Heart left ventricle (tissue), 16 donors: ENCODE measurements around the gene DIP2C. TPM values are rescaled to one million over a fixed set of nuclear protein-coding genes. Genes with fewer than 3 reads are reported as not detected.
A peak's percentile ranks its signal among the peaks of the same experiment; 100 is the strongest.

Experiments
- ATAC-seq, 4 donors: fragments of 200-7000 bp; cut with Tn5 transposase; one replicate each; pipeline ENCODE4 v1.9.1; 2020 to 2022; ENCODE audit warnings: moderate library complexity in 4 of 4, mild to moderate bottlenecking in 3 of 4, moderate number of reproducible peaks in 1 of 4
- DNase-seq, 5 donors: peaks; one replicate each; pipeline ENCODE4 v3.0.0-alpha.2; 2020
- H3K27ac ChIP-seq, 12 donors: fragments of 200-600 bp; sonication (generic) in 4 of 12; one replicate each; pipeline versions ENCODE4 v1.5.0 to v1.8.0; 2016 to 2022; ENCODE audit warnings: mild to moderate bottlenecking in 2 of 12
- H3K27me3 ChIP-seq, 9 donors: fragments of 200-600 bp; sonication (generic) in 2 of 9; one replicate each; pipeline versions ENCODE4 v1.5.1 to v1.8.0; 2016 to 2022; ENCODE audit warnings: mild to moderate bottlenecking in 3 of 9
- H3K36me3 ChIP-seq, 9 donors: fragments of 200-600 bp; sonication (generic) in 2 of 9; one replicate each; pipeline versions ENCODE4 v1.5.0 to v1.8.0; 2018 to 2022; ENCODE audit warnings: mild to moderate bottlenecking in 2 of 9
- H3K4me1 ChIP-seq, 12 donors: fragments of 200-600 bp; sonication (generic) in 4 of 12; one replicate each; pipeline versions ENCODE4 v1.5.0 to v1.8.0; 2016 to 2022; ENCODE audit warnings: mild to moderate bottlenecking in 3 of 12
- H3K4me3 ChIP-seq, 12 donors: fragments of 200-600 bp; sonication (generic) in 4 of 12; one replicate each; pipeline versions ENCODE4 v1.5.0 to v1.8.0; 2017 to 2022; ENCODE audit warnings: mild to moderate bottlenecking in 9 of 12, moderate library complexity in 4 of 12
- H3K9me3 ChIP-seq, 12 donors: fragments of 200-600 bp; sonication (generic) in 4 of 12; one replicate each; pipeline versions ENCODE4 v1.5.0 to v1.8.0; 2016 to 2022; ENCODE audit warnings: mild to moderate bottlenecking in 1 of 12
- POLR2A ChIP-seq, 2 donors: fragments of 450-650 bp; IDR thresholded peaks; one replicate each; pipeline ENCODE4 v1.6.1; 2017; ENCODE audit warnings: antibody characterized with exemption in 2 of 2, mild to moderate bottlenecking in 2 of 2, moderate library complexity in 2 of 2
- WGBS, 4 donors: extraction: QIAGEN DNeasy Blood & Tissue Kit in 2 of 4; methylation state at CpG; one replicate each; pipeline versions ENCODE4 v1.1.5 to v1.1.7; 2013 to 2018; 5-methylcytosine and 5-hydroxymethylcytosine counted together
- intact Hi-C, 10 donors: fragments of 100-400 bp; cut with DNase I; formaldehyde crosslinking; loops; one replicate each; pipeline versions ENCODE4 v1.11.1 to v1.14.2; 2022
- polyA plus RNA-seq, 2 donors: library from polyadenylated mRNA; stranded (reverse); fragments of 200-250 nt; gene quantifications; one replicate each; pipeline ENCODE4 v1.2.3, GENCODE V29; 2013
- total RNA-seq, 9 donors: library from RNA; depleted of rRNA in 2 of 9; stranded (reverse); fragments of >200 nt in 2 of 9; fragmentation: NEBNext Ultra II Directional in 3 of 9; extraction: Animal tissue kit (Norgen Biotek cat#: 25700) in 3 of 9; gene quantifications; one replicate each; pipeline versions ENCODE4 v1.1.0 to v1.2.4, GENCODE V29; 2016 to 2023
- TF ChIP-seq, protein P1 (sequence below), 12 donors: fragments of 200-600 bp; sonication (generic) in 4 of 12; IDR thresholded peaks; one replicate each; pipeline versions ENCODE4 v1.5.0 to v1.8.0; 2018 to 2022; ENCODE audit warnings: antibody characterized with exemption in 12 of 12, mild to moderate bottlenecking in 5 of 12
- donor health status: ischemic (EF 13 %, LVEDD 7.1; RV severe dilation, severe dysfunction).
- donor health status: healthy with polysubstance abuse.
- donor health status: DM: no; HTN: yes; CAD: no.
- donor health status: DM: no; HTN: no; CAD: no.
- donor health status: ischemic (EF 25% LVEDD 6.9; RV normal size, moderate dysfunction).
- donor health status: ischemic (EF 25% LVEDD 5.7; RV mildly dilated, moderate dysfunction).
- donor health status: healthy.
- donor health status: DM: yes; HTN: yes; CAD: no.
- donor health status: ischemic (EF 35%, LVEDD 5.7; RV mildly dilated, moderate dysfunction).
- donor health status: nonischemic (EF 11% LVEDD 7.7; RV severe dilation, severe dysfunction).
- donor health status: DM: yes; HTN: yes; CAD: no.
- donor health status: PGD.
- donor health status: ischemic (EF 29% LVEDD 5.4; RV normal size, mild dysfunction).
- donor health status: nonischemic (EF 23%, LVEDD 6.1; RV moderate dilation, normal function).

The DIP2C gene
- total and polyA plus RNA-seq, 11 donors = 7.4 to 43.1 (median 28.5) TPM

DNA sequence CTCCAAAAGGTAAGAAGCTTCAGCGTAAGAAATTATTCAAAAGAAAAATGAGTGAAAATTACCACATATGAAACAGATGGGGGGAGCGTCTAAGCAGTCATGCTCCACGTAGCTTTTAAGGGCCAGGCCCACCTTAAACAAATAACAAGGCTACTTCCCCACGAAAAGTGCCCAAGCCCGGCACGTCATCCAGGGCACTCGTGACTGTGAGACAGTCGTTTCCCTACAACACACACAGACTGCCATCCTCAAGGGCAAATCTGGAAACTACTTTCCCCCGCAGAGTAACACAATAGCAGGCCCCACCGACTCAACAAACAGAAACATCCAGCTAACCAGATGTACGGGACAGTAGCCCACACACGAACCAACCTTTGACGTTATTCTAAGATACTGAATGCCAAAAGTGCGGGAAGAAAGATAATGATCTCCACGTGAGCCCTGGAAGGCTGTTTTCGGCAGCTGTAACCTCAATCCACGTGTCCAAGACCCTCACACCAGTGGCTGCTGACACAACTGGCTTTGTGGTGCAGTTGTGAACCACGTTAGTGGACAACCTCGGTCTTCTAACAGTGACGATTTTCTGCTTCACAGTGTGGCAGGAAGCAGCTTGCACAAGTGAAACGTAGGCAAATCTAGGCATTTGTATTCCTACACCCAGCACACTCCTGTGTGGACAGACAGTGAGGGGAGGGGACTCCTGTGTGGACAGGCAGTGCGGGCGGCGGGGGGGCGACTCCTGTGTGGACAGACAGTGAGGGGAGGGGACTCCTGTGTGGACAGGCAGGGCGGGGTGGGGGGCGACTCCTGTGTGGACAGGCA, 302.5 kb downstream of the DIP2C start:
- no peaks in the 10 kb centered on the region for H3K9me3 ChIP-seq
- 85 to 93% (median 88%) methylated on average over 24 to 27 of the region's 27 CpGs for WGBS, 4 donors
- intact Hi-C loops = loop anchor here in 1 of 10 donors (1.0 kb wide), 1 partner anchor 33 kb away; no protein-coding TSS in a partner anchor
- H3K4me1 ChIP-seq = peaks cover 0 to 5% (median 0%) of the 10 kb centered on the region in 12 donors
- peak in 3 of 4 donors; percentile 19 to 52 (median 43) for ATAC-seq
- H3K4me3 ChIP-seq = peak overlapping the region in 2 of 12 donors; percentile 6 to 12
- peak in 1 of 5 donors; percentile 40 for DNase-seq
- TF ChIP-seq, protein P1, sequence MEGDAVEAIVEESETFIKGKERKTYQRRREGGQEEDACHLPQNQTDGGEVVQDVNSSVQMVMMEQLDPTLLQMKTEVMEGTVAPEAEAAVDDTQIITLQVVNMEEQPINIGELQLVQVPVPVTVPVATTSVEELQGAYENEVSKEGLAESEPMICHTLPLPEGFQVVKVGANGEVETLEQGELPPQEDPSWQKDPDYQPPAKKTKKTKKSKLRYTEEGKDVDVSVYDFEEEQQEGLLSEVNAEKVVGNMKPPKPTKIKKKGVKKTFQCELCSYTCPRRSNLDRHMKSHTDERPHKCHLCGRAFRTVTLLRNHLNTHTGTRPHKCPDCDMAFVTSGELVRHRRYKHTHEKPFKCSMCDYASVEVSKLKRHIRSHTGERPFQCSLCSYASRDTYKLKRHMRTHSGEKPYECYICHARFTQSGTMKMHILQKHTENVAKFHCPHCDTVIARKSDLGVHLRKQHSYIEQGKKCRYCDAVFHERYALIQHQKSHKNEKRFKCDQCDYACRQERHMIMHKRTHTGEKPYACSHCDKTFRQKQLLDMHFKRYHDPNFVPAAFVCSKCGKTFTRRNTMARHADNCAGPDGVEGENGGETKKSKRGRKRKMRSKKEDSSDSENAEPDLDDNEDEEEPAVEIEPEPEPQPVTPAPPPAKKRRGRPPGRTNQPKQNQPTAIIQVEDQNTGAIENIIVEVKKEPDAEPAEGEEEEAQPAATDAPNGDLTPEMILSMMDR (IDR thresholded peaks at IDR 0.05) = no peak
- TF ChIP-seq POLR2A (IDR thresholded peaks at IDR 0.05) = no peak
- peak overlapping the region in 5 of 12 donors; percentile 7 to 50 (median 34) for H3K27ac ChIP-seq
- H3K27me3 ChIP-seq = no peaks in the 10 kb centered on the region
- peaks cover 0 to 80% (median 63%) of the 10 kb centered on the region in 9 donors for H3K36me3 ChIP-seq

DNA sequence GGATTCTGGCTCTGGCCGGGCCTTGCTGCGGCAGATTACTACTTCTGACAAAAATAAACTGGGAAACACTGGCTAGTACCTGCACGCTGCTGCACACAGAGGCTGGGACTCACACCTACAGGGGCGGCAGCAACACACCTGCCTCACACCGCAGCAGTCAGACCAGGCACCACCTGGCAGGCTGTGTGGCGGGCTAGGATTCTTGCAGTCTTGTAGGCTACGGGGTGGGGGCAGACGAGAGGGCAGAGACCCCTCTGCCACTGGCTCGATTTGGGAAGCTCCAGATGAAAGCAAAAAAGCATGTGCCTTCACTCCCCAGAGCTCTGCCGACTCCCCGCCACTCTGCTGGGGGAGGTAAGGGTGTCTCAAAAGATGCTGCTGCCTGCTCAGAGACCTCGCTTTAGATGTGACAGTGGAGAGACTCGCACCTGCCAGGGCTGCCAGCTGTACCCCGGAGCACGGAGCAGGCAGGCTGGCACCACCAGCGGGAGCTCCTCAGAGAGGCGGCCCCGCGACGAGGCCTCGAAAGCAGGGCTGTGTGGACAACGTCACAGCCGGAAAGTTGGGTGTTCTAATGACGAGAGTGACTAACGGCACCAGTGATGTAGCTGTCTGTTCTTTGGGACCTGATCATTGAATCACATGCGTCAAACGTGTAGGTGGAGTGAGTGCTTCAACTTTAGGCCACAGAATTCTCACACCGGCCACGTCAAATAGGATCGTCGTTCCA, 303.7 kb downstream of the DIP2C start:
- intact Hi-C loops = no loop called here
- ATAC-seq = no peak
- no peaks in the 10 kb centered on the region for H3K27me3 ChIP-seq
- no peak overlapping the region for H3K27ac ChIP-seq
- DNase-seq = no peak
- no peaks in the 10 kb centered on the region for H3K9me3 ChIP-seq
- H3K4me1 ChIP-seq = peaks cover 0 to under 1% (median 0%) of the 10 kb centered on the region in 12 donors
- H3K4me3 ChIP-seq = no peak overlapping the region
- 83 to 90% (median 87%) methylated on average over 30 to 31 of the region's 31 CpGs for WGBS, 4 donors
- no peak for TF ChIP-seq POLR2A (IDR thresholded peaks at IDR 0.05)
- H3K36me3 ChIP-seq = peaks cover 0 to 88% (median 71%) of the 10 kb centered on the region in 9 donors

DNA sequence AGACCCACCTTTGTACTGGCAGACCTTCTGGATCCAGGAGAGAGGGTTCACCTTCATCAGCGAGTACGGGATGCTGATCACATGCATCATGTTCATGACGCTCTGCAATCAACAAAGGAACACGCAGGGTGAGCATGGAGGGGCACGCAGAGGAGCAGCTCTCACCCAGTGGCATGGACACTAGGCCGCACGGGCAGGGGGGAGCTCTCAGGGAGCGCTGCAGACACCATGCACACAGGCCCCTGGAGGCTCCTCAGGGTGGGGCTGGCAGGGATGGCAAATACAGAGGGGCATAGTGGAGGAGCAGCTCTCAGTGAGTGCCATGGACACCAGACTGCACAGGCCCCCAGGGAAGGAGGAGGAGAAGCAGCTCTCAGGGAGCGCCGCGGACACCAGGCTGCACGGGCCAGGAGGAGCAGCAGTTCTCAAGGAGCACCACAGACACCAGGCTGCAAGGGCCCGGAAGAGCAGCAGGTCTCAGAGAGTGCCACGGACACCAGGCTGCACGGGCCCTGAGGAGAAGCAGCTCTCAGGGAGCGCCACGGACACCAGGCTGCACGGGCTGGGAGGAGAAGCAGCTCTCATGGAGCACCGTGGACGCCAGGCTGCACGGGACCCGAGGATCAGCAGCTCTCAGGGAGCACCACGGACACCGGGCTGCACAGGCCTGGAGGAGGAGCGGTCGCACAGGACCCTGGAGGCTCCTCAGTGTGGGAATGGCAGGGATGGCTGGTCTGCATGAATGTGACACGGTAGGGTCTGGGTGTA, 304.7 kb downstream of the DIP2C start:
- no peaks in the 10 kb centered on the region for H3K27me3 ChIP-seq
- H3K4me3 ChIP-seq = no peak overlapping the region
- H3K27ac ChIP-seq = no peak overlapping the region
- H3K36me3 ChIP-seq = peaks cover 0 to 89% (median 65%) of the 10 kb centered on the region in 9 donors
- intact Hi-C loops = no loop called here
- no peaks in the 10 kb centered on the region for H3K9me3 ChIP-seq
- peak in 1 of 4 donors; percentile 21 for ATAC-seq
- DNase-seq = no peak
- H3K4me1 ChIP-seq = peaks cover 0 to 3% (median 0%) of the 10 kb centered on the region in 12 donors
- TF ChIP-seq POLR2A (IDR thresholded peaks at IDR 0.05) = no peak
- TF ChIP-seq, protein P1 (IDR thresholded peaks at IDR 0.05) = no peak
- WGBS, 4 donors = 94 to 95% (median 95%) methylated on average over 25 to 27 of the region's 27 CpGs

DNA sequence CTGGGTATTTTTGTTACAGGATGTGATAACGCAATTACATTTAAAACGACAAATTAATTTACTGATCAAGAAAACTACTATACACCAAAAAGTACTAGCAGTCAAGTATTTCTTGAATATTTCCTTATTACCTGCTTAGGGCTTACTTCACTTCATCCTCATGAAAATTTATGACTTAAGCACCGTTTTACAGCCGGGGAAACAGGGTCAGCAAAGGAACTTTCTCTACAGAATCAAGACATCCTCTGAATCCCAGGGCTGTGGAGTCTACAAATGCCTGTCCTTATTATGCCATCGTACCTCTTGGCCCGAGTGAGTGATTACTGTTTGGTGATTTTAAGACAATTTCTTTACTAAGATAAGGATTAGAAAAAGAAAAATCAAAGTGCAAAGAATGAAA, 305.9 kb downstream of the DIP2C start:
- 93 to 95% (median 94%) methylated on average over 6 of the region's 6 CpGs for WGBS, 4 donors
- no peak for TF ChIP-seq POLR2A (IDR thresholded peaks at IDR 0.05)
- TF ChIP-seq, protein P1 (IDR thresholded peaks at IDR 0.05) = no peak
- DNase-seq = no peak
- peaks cover 0 to 3% (median 0%) of the 10 kb centered on the region in 12 donors for H3K4me1 ChIP-seq
- H3K27ac ChIP-seq = no peak overlapping the region
- intact Hi-C loops = no loop called here
- H3K36me3 ChIP-seq = peaks cover 0 to 90% (median 62%) of the 10 kb centered on the region in 9 donors
- no peaks in the 10 kb centered on the region for H3K27me3 ChIP-seq
- no peaks in the 10 kb centered on the region for H3K9me3 ChIP-seq
- no peak for ATAC-seq
- no peak overlapping the region for H3K4me3 ChIP-seq
